KG1 (cell line): ENCODE measurements around the gene EEF2K.
"Not testable (repeated sequence)": the region's sequence is repeated elsewhere in the genome, so short reads cannot be mapped to it uniquely, and the experiment has no call there.

Experiments used
- DNase-seq: peaks from one replicate; lab custom pipeline; 2025; lab: John Stamatoyannopoulos, UW

Gene EEF2K

GRCh38 chr16:22296225-22297113 is 90.4 kb downstream of the EEF2K start:
- DNase-seq, result no peak

- DNase-seq, result peak; percentile 95
Observed at GRCh38 chr16:22297114-22297870, 91.2 kb downstream of the EEF2K start, which contains the start of gene POLR3E. TSS of gene POLR3E (plus strand) at chr16:22297409. CDS start at chr16:22302969, 5,560 bp downstream.

- peak; percentile 87 for DNase-seq
Observed at GRCh38 chr16:22297871-22298733, 92.0 kb downstream of the EEF2K start.

GRCh38 chr16:22299036-22299435 is 93.0 kb downstream of the EEF2K start:
- DNase-seq, result no peak

- DNase-seq, result no peak
Observed at GRCh38 chr16:22300427-22301071, 94.5 kb downstream of the EEF2K start.

GRCh38 chr16:22301423-22301822 is 95.3 kb downstream of the EEF2K start:
- DNase-seq, result not testable (repeated sequence)

GRCh38 chr16:22302776-22303363 is 96.8 kb downstream of the EEF2K start:
- DNase-seq, result no peak

GRCh38 chr16:22304411-22304810 is 98.3 kb downstream of the EEF2K start:
- no peak for DNase-seq

- DNase-seq, result no peak
Observed at GRCh38 chr16:22306788-22307187, 100.7 kb downstream of the EEF2K start.

GRCh38 chr16:22307838-22308237 is 101.8 kb downstream of the EEF2K start:
- no peak for DNase-seq

- DNase-seq, result no peak
Observed at GRCh38 chr16:22308824-22309520, 102.9 kb downstream of the EEF2K start.

- DNase-seq, result no peak
Observed at GRCh38 chr16:22311520-22311919, 105.4 kb downstream of the EEF2K start.

- DNase-seq, result no peak
Observed at GRCh38 chr16:22312897-22313781, 107.1 kb downstream of the EEF2K start.

- DNase-seq, result no peak
Observed at GRCh38 chr16:22313876-22314470, 107.9 kb downstream of the EEF2K start.

- no peak for DNase-seq
Observed at GRCh38 chr16:22314661-22315626, 108.9 kb downstream of the EEF2K start.

- no peak for DNase-seq
Observed at GRCh38 chr16:22315979-22316378, 109.9 kb downstream of the EEF2K start.

- no peak for DNase-seq
Observed at GRCh38 chr16:22316411-22316811, 110.3 kb downstream of the EEF2K start.

- DNase-seq, result no peak
Observed at GRCh38 chr16:22317001-22317530, 111.0 kb downstream of the EEF2K start.
